Measurements from ENCODE around the gene MAP7. TPM values are rescaled to one million over a fixed set of nuclear protein-coding genes. Genes with fewer than 3 reads are reported as not detected.

Gene MAP7
- total and polyA plus RNA-seq, 11 donors: 0.86 to 3.2 (median 2.1) TPM

DNA sequence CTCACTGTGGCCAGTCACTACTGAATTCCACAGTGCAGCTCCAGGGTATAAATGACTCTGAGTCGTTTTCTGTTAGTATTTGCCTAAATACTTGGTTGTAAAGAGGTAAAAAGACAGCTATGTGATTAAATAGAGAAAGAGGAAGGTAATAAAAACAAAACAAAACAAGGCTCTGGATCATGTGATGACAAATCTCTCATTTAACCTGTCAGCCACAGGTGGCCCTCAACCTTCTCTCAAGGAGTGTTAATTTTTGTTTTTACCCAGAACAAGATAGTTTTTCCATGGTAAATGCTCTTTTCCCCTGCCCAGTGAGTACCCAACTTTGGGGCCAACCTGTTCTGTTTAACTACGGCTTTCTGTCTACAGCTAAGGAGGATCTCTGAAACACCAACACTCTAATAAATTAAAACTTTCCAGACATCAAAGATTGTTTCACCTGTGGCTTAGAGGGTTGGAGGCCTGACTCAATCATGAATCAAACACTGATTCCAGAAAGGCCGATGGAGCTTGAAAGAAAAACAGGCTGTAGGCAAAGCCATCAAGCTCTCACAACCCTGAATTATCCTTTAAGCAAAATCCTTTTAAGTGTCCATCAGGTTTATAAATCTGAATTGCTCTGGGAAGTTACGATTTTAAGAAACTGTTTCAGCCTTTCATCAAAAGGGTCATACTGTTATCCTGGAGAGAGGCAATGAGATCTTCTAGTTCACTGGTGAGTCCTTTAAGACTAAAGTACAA, 179.1 kb downstream of the MAP7 start:
- H3K4me3 ChIP-seq: no peak overlapping the region
- no peaks in the 10 kb centered on the region for H3K36me3 ChIP-seq
- WGBS, 4 donors: 88 to 91% (median 90%) methylated on average over 4 of the region's 4 CpGs
- intact Hi-C loops (cut with DNase I): no loop called here
- TF ChIP-seq, protein P1, sequence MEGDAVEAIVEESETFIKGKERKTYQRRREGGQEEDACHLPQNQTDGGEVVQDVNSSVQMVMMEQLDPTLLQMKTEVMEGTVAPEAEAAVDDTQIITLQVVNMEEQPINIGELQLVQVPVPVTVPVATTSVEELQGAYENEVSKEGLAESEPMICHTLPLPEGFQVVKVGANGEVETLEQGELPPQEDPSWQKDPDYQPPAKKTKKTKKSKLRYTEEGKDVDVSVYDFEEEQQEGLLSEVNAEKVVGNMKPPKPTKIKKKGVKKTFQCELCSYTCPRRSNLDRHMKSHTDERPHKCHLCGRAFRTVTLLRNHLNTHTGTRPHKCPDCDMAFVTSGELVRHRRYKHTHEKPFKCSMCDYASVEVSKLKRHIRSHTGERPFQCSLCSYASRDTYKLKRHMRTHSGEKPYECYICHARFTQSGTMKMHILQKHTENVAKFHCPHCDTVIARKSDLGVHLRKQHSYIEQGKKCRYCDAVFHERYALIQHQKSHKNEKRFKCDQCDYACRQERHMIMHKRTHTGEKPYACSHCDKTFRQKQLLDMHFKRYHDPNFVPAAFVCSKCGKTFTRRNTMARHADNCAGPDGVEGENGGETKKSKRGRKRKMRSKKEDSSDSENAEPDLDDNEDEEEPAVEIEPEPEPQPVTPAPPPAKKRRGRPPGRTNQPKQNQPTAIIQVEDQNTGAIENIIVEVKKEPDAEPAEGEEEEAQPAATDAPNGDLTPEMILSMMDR (IDR thresholded peaks at IDR 0.05): no peak
- TF ChIP-seq POLR2A (IDR thresholded peaks at IDR 0.05): no peak
- H3K9me3 ChIP-seq: peaks cover 0 to 3% (median 0%) of the 10 kb centered on the region in 12 donors
- no peaks in the 10 kb centered on the region for H3K27me3 ChIP-seq
- H3K4me1 ChIP-seq: peaks cover 0 to 10% (median 0%) of the 10 kb centered on the region in 12 donors
- no peak overlapping the region for H3K27ac ChIP-seq
- ATAC-seq (no peak), DNase-seq (no peak)

DNA sequence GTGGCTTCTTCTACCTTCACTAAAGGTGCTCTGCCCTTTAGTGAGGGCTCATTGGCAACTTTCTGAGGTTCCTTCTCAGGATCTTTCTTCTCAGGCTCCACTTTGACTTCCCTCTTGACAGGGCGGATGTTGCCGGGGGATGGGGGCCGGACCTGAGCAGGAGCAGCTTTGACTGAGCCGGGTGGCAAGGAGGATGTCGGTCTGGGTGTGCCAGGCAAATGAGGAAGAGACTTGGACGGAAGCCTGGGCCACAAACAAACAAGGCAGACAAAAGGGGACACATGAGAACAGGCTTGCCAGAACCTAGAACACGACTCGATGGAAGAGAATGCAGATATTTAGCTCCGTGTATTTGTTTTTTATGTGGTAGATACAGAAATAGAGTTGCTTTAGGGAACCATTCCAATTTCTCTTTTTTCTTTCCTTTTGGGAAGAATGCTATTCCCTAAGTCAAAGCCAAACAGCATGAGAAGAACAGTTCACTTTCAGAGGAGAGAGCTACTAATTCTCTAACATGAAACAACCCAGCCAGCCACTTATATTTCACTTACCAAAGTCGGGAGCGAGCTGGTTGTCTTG, 184.4 kb downstream of the MAP7 start:
- no peaks in the 10 kb centered on the region for H3K36me3 ChIP-seq
- H3K9me3 ChIP-seq: peaks cover 0 to 3% (median 0%) of the 10 kb centered on the region in 12 donors
- no peaks in the 10 kb centered on the region for H3K27me3 ChIP-seq
- ATAC-seq: peak in 2 of 4 donors; percentile 68 to 80
- H3K4me1 ChIP-seq: peaks cover 0 to 13% (median 0%) of the 10 kb centered on the region in 12 donors
- TF ChIP-seq, protein P1 (IDR thresholded peaks at IDR 0.05): no peak
- TF ChIP-seq POLR2A (IDR thresholded peaks at IDR 0.05): no peak
- 47 to 58% (median 54%) methylated on average over 11 of the region's 11 CpGs for WGBS, 4 donors
- intact Hi-C loops (cut with DNase I): no loop called here
- DNase-seq: peak; percentile 53 to 81 (median 62)
- H3K4me3 ChIP-seq: no peak overlapping the region
- H3K27ac ChIP-seq: no peak overlapping the region

DNA sequence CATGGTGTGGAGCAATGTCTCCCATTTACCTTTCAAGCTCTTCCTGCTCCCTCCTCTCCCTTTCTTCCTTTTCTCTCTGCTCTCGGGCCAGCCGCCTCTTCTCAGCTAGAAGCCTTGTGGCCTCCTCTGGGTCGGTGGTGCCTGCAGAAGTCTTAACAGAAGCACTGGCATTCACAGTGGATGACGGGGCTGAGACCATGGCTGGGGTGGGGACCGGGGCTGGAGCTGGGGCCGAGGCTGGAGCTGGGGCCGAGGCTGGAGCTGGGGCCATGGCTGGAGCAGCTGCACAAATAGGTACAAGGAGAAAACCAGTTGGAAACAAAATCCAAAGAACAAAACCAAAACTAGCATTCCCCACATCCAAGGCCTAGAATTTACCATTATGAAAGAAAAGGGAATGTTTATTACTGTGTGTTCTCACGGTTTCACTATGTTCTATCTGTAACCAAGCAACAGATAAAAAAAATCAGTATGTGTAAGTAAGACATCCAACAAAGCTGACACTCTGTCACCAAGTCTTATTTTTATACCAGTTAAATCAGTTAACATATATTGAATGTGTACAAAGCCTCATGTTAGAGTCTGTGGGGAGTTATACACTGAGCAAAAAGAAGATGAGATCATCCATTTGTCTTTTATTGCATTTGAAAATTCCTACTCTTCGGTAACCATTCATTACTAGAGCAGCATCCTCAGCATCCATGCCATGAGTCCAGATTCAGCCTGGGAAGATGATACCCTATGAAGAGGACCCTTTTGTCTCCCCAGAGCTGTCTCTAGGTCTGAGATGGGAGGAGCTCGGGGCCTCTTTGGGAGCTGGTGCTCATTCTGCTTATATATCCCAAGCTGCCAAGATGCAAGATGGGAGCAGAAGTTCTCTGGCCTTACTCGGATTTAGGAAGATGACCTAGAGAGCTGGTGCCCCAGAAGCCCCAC, 187.5 kb downstream of the MAP7 start:
- no peak for DNase-seq
- H3K9me3 ChIP-seq: no peaks in the 10 kb centered on the region
- H3K4me1 ChIP-seq: peaks cover 0 to 13% (median 0%) of the 10 kb centered on the region in 12 donors
- WGBS, 4 donors: 82 to 88% (median 85%) methylated on average over 11 of the region's 11 CpGs
- intact Hi-C loops (cut with DNase I): no loop called here
- H3K27me3 ChIP-seq: no peaks in the 10 kb centered on the region
- no peak overlapping the region for H3K27ac ChIP-seq
- ATAC-seq: no peak
- H3K4me3 ChIP-seq: no peak overlapping the region
- no peaks in the 10 kb centered on the region for H3K36me3 ChIP-seq
- TF ChIP-seq, protein P1 (IDR thresholded peaks at IDR 0.05): no peak
- no peak for TF ChIP-seq POLR2A (IDR thresholded peaks at IDR 0.05)

DNA sequence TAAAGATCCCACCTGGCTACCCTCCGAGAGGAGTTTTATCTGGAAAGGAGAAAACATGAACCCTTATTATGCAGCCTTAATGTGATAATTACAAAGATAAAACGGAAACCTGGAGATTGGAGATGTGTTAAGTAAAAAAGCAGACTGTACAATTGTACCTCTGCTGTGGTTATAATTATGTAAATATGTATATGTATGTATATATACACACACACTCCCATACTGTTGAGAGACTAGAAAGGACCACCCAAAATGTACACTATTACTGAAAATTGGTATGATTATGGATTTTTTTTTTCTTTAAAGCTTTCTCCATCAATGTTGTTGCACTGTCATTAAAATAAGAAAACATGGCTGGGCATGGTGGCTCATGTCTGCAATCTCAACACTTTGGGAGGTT, 188.4 kb downstream of the MAP7 start:
- no peaks in the 10 kb centered on the region for H3K27me3 ChIP-seq
- ATAC-seq (no peak), DNase-seq (no peak)
- no peaks in the 10 kb centered on the region for H3K9me3 ChIP-seq
- intact Hi-C loops (cut with DNase I): no loop called here
- H3K27ac ChIP-seq: no peak overlapping the region
- peaks cover 0 to 13% (median 0%) of the 10 kb centered on the region in 12 donors for H3K4me1 ChIP-seq
- H3K4me3 ChIP-seq: no peak overlapping the region
- whole genome bisulfite sequencing, 4 donors: 88 to 95% (median 91%) methylated on average over 2 of the region's 2 CpGs
- no peak for TF ChIP-seq POLR2A (IDR thresholded peaks at IDR 0.05)
- TF ChIP-seq, protein P1 (IDR thresholded peaks at IDR 0.05): no peak
- no peaks in the 10 kb centered on the region for H3K36me3 ChIP-seq

All from heart left ventricle (tissue), 16 donors.